Endometrial microvascular endothelial cells (primary cell): ENCODE data around the gene IQCC. TPM values are rescaled to one million over a fixed set of nuclear protein-coding genes. Genes with fewer than 3 reads are reported as not detected.

Experiments
- in situ Hi-C: cut with HindIII; loops from 2 replicates; pipeline ENCODE4 v1.10.0; 2017; ENCODE audit warnings: low sequenced_read_pairs, low pct_unique_long_range_greater_than_20kb; ENCODE audit errors: inconsistent ontology term
- total RNA-seq: library from RNA; depleted of rRNA; stranded (reverse); fragments of >200 nt; gene quantifications from one replicate; pipeline ENCODE4 v1.2.3, GENCODE V29; 2015; ENCODE audit errors: inconsistent ontology term

The IQCC gene
- total RNA-seq, 1 donor from 2014 or later = 1.2 TPM

DNA sequence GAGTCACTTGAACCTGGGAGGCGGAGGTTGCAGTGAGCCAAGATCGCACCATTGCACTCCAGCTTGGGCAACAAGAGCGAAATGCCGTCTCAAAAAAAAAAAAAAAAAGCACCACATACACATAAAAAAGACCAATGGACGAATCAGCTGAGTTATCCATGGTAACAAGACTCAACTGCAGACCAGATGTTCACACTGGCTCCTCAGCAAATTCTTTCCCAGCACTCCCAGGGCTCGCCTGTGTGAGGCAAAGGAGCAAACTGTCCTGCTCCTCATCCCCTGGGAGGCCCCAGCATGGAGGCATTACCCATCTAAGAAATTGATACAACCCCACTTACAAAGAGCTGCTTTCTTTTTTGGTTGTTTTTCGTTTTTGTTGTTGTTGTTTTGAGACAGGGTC is 13.6 kb downstream of the IQCC start:
- in situ Hi-C loops = no loop called here

GRCh38 chr1:32220746-32221580 is 15.5 kb downstream of the IQCC start:
- in situ Hi-C loops = no loop called here

DNA sequence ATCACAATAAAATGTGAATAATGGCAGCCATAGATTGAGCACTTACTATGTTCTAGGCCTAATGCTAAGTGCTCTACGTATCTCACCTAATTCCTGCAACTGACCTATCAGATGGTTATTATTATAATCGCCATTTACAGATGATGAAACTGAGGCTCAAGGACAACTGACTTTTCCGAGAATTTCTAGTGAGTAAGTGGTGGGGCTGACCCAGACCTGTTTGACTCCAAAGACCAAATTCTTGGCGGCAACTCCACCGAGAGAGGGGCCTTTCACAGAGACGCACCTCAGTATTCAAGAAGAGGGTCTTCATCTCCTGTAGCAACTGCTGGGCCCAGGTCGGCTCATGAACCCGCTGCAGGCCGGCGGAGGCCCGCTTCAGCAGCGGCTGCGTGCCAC is 16.1 kb downstream of the IQCC start:
- in situ Hi-C loops = no loop called here

GRCh38 chr1:32221980-32222755 is 16.7 kb downstream of the IQCC start, which contains the start of the genes EIF3I and TMEM234:
Gene EIF3I, plus strand, starts transcription at chr1:32222407. Its CDS starts 35 bp downstream, at chr1:32222442.
Gene TMEM234, minus strand, starts transcription at chr1:32222353. Its CDS starts 31 bp downstream, at chr1:32222322.
- in situ Hi-C loops = no loop called here

DNA sequence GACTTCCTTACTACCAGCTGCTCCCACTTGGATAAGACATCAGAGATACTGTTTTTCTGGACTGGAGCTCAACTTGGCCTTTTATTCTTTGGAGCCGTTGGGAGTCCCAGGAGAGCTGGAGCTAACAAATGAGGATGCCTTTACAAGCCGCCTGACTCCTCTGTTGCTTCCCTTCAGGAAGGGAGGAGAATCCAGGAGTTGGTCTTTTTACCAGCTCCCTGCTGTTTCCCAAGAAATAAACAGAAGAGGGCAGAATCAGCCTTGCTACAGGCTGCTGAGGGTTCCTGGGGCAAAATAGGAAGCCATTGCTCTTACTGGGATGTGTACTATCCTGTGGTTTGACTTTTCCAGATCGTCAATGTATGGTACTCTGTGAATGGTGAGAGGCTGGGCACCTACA is 18.2 kb downstream of the IQCC start:
- in situ Hi-C loops = no loop called here

DNA sequence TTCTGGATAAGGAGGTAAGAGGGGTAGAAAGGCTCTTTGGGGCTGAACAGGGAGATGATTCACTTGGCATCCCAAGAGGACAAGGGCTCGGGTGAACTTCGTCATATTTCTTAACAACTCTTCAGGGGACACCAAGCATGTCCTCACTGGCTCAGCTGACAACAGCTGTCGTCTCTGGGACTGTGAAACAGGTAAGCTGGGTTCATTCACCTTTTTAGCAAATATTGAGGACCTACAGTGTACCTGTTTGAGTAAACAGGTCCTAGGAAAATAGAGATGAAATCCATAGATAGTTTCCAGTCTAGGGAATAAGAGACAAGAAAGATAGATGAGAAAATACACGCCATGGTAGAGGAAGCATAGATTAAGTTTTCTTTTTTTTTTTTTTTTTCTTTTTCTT is 18.8 kb downstream of the IQCC start:
- in situ Hi-C loops = no loop called here

DNA sequence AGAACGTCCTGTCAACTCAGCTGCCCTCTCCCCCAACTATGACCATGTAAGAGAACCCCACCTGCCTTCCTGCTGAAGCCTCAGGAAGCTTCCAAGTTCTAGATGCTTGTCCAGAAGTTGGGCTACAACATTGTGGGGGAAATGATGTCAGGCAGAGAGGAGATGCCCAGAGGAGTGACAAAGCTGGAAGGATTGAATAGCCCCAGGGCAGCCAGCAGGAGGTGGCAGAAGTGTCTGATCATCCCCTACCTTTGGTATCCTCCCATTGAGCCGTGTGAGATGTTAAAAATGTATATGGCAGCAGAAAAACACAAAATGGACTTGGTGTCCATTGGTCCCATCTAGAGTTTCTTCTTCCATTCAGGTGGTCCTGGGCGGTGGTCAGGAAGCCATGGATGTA is 23.3 kb downstream of the IQCC start:
- in situ Hi-C loops = no loop called here

GRCh38 chr1:32231843-32232432 is 26.5 kb downstream of the IQCC start:
- in situ Hi-C loops = no loop called here

GRCh38 chr1:32232558-32233304 is 27.3 kb downstream of the IQCC start:
- in situ Hi-C loops = no loop called here

DNA sequence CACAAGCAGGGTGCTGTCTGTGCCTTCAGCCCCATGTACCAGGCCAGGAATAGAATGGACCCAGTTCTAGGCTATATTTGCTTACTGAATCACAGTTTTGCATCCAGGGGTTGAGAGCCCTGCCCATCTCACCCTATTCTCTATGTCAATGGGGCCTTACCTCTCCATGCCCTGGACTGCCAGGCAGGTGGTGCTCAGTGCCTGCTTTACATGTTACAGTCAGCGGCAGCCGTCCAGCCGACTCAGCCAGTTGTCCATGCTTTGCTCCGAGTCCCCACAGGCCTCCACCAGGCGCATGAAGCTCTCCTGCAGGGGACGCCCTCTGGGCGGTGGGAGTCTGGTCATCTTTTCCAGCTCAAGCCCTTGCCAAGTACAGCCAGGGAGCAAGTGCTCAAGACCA is 29.3 kb downstream of the IQCC start:
- in situ Hi-C loops = no loop called here

DNA sequence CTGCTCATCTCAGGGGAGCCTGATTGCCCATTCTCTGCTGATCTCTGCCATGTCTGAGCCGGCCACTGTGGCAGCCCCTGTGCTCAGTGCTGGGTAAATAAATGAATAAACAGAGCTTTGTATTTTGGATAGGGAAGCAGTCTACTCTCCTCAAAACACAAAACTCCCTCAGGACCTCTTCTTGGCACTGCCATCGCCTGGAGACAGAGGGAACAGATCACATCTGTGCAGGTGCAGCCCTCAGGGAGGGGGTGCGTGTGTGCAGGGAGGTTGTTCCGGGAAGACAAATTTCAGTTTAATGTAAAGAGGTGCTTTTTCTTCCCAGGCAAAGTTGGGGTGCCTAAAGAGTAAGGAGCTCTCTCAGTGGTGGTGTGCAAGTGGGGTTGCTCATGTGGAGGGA is 33.9 kb downstream of the IQCC start:
- in situ Hi-C loops = no loop called here

DNA sequence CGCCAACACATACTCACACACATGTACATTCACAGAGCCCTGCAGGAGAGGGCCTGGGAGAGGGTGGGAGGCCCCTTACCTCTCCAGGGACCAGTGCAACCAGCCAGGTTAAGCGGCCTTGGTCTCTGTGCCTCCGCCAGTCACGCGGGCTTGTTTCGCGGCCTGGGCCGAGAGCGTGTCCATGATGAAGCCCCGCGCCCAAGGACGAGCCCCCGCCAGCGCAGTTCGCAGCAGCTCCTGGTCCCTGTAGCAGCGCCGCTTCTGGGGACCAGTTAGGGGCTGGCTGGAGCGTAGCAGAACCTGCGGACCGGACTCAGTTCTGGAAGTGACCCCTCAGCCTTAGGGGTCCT is 34.3 kb downstream of the IQCC start:
- in situ Hi-C loops = loop anchor here (10.0 kb wide), 1 partner anchor 85 kb away; no protein-coding TSS in a partner anchor

GRCh38 chr1:32240140-32240951 is 34.9 kb downstream of the IQCC start:
- in situ Hi-C loops = loop anchor here (10.0 kb wide), 1 partner anchor 84 kb away; no protein-coding TSS in a partner anchor

DNA sequence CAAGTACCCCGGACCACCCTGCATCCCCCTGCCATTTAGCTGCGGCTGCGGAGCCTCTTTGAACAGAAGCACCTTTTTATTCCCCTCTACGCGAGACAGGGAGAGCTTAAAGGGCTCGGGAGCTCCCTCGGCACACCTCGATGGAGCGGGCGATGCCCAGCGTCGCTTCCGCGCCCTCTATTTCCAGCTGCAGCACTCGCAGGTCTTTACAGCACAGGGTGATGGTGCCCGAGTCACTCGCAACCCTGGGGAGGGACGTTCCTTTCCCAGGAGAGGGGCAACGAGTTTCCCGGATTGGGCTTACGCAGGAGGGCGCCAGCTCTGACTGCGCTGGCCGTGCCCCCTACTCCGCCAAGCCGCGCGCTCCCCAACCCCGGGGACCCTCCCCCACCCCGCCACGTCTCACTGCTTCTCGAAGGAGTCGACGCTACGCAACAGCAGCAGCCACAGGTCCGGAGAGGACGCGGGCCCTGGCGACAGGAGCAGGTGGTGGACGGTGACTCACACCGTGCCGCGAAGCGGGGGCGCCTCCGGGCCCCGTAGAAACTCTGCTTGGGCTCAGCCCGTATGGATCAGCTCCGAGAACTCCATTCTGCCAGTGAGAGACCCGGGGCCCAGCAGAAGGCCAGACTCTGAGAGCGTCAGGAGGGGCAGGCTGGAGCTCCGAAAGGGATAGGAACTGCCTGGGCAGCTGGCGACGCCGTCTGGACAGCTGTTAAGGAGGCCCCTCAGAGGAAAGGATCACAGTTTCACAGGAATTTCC is 35.7 kb downstream of the IQCC start:
- in situ Hi-C loops = loop anchor here (10.0 kb wide), 1 partner anchor 84 kb away; no protein-coding TSS in a partner anchor

- in situ Hi-C loops = loop anchor here (10.0 kb wide), 1 partner anchor 82 kb away; no protein-coding TSS in a partner anchor
These were observed 36.9 kb downstream of the IQCC start for GRCh38 chr1:32242341-32242851.

- in situ Hi-C loops = loop anchor here (10.0 kb wide), 1 partner anchor 78 kb away; no protein-coding TSS in a partner anchor
These were observed 41.4 kb downstream of the IQCC start, which contains the start of gene FAM167B for GRCh38 chr1:32246888-32247273. Gene FAM167B, plus strand, starts transcription at chr1:32247222. Its CDS starts 200 bp downstream, at chr1:32247422.

- in situ Hi-C loops = loop anchor here (10.0 kb wide), 1 partner anchor 77 kb away; no protein-coding TSS in a partner anchor
These were observed 42.0 kb downstream of the IQCC start for GRCh38 chr1:32247452-32247851.
